Right lobe of liver (tissue), 4 donors: ENCODE data around the gene XPA.

Experiments used
- CTCF ChIP-seq, 4 donors: fragments of 200-600 bp in 3 of 4; fragments of 450-650 bp in 1 of 4; IDR thresholded peaks; one replicate each; pipeline versions ENCODE4 v1.5.1 to v1.8.0; 2016 to 2022; ENCODE audit warnings: antibody characterized with exemption in 4 of 4, mild to moderate bottlenecking in 2 of 4
- POLR2A ChIP-seq: fragments of 450-650 bp; IDR thresholded peaks from one replicate; pipeline ENCODE4 v1.6.1; 2017; ENCODE audit warnings: antibody characterized with exemption, mild to moderate bottlenecking
- donor health status: DM: no; HTN: no; CAD: no.
- donor health status: DM: no; HTN: no; CAD: no.
- donor health status: DM: no; HTN: yes; CAD: no.

- no peak for TF ChIP-seq CTCF (IDR thresholded peaks at IDR 0.05)
- TF ChIP-seq POLR2A: no peak
These were observed 7.5 kb downstream of the XPA start for GRCh38 chr9:97689401-97690180.
